ENCODE results near the gene SMC5.
"Not testable (repeated sequence)": the region's sequence is repeated elsewhere in the genome, so short reads cannot be mapped to it uniquely, and the experiment has no call there.

SMC5 gene

GRCh38 chr9:70229579-70229978 lies 29.2 kb upstream of the SMC5 start:
- H3K27ac ChIP-seq = no peak overlapping the region
- no peak for TF ChIP-seq ZFX (IDR thresholded peaks at IDR 0.05)
- peak; percentile 36 for TF ChIP-seq CTCF (conservative IDR thresholded peaks at IDR 0.05)

GRCh38 chr9:70232476-70232875 lies 26.3 kb upstream of the SMC5 start:
- TF ChIP-seq ZFX (IDR thresholded peaks at IDR 0.05) (no peak), CTCF (conservative IDR thresholded peaks at IDR 0.05) (no peak)
- no peak overlapping the region for H3K27ac ChIP-seq

- H3K27ac ChIP-seq = not testable (repeated sequence)
These were observed 24.6 kb upstream of the SMC5 start for GRCh38 chr9:70234208-70234607.

GRCh38 chr9:70245952-70246351 lies 12.8 kb upstream of the SMC5 start:
- not testable (repeated sequence) for H3K27ac ChIP-seq

- TF ChIP-seq ZFX (IDR thresholded peaks at IDR 0.05) = no peak
- H3K27ac ChIP-seq = no peak overlapping the region
These were observed 8.6 kb upstream of the SMC5 start for GRCh38 chr9:70250221-70250620.

GRCh38 chr9:70255486-70255885 lies 3.3 kb upstream of the SMC5 start:
- TF ChIP-seq ZFX (IDR thresholded peaks at IDR 0.05) (no peak), CTCF (conservative IDR thresholded peaks at IDR 0.05) (no peak)
- H3K27ac ChIP-seq = no peak overlapping the region

GRCh38 chr9:70256123-70256551 lies 2.6 kb upstream of the SMC5 start:
- no peak overlapping the region for H3K27ac ChIP-seq

GRCh38 chr9:70257502-70257901 lies 1.3 kb upstream of the SMC5 start:
- TF ChIP-seq CTCF (conservative IDR thresholded peaks at IDR 0.05) (no peak), ZFX (IDR thresholded peaks at IDR 0.05) (no peak)
- H3K27ac ChIP-seq = no peak overlapping the region; the same call in 1 of the 2 replicates

More at GRCh38 chr9:70256123-70256551, 2.6 kb upstream of the SMC5 start:
- TF ChIP-seq CTCF (conservative IDR thresholded peaks at IDR 0.05) (no peak), ZFX (IDR thresholded peaks at IDR 0.05) (no peak)

- H3K27ac ChIP-seq = peak overlapping the region; percentile 91
- TF ChIP-seq ZFX (IDR thresholded peaks at IDR 0.05) (no peak), CTCF (conservative IDR thresholded peaks at IDR 0.05) (no peak)
These were observed 637 bp upstream of the SMC5 start for GRCh38 chr9:70257991-70258691.

Data from C4-2B (cell line).